Hepatocyte (in vitro differentiated cells): ENCODE results near the gene EBP. TPM values are rescaled to one million over a fixed set of nuclear protein-coding genes. Genes with fewer than 3 reads are reported as not detected.

Source experiments
- DNase-seq: peaks from one replicate; pipeline ENCODE4 v3.0.0-alpha.2; 2016; ENCODE audit warnings: low spot score
- H2AFZ ChIP-seq: fragments of 200-600 bp; sonication (generic); 2 replicates; pipeline ENCODE4 v1.6.0; 2016; ENCODE audit warnings: antibody characterized with exemption, mild to moderate bottlenecking
- H3K27ac ChIP-seq: fragments of 200-600 bp; sonication (generic); 2 replicates; pipeline ENCODE4 v1.5.1; 2016; ENCODE audit warnings: mild to moderate bottlenecking
- H3K27me3 ChIP-seq: fragments of 200-600 bp; sonication (generic); 2 replicates; pipeline ENCODE4 v1.6.1; 2016
- H3K36me3 ChIP-seq: fragments of 200-600 bp; sonication (generic); replicated peaks from 2 replicates; pipeline ENCODE4 v1.5.1; 2016; ENCODE audit warnings: low read depth; ENCODE audit not compliant: insufficient read depth
- H3K4me1 ChIP-seq: fragments of 200-600 bp; sonication (generic); 2 replicates; pipeline ENCODE4 v1.5.1; 2016; ENCODE audit warnings: mild to moderate bottlenecking, moderate library complexity; ENCODE audit not compliant: insufficient read depth
- H3K4me2 ChIP-seq: fragments of 200-600 bp; sonication (generic); 2 replicates; pipeline ENCODE4 v1.6.0; 2016
- H3K4me3 ChIP-seq: fragments of 200-600 bp; sonication (generic); 2 replicates; pipeline ENCODE4 v1.5.1; 2016; ENCODE audit warnings: mild to moderate bottlenecking
- H3K79me2 ChIP-seq: fragments of 200-600 bp; sonication (generic); 2 replicates; pipeline ENCODE4 v1.6.0; 2017; ENCODE audit warnings: mild to moderate bottlenecking
- H3K9me2 ChIP-seq: fragments of 200-600 bp; sonication (generic); replicated peaks from 2 replicates; pipeline ENCODE4 v1.6.0; 2017; ENCODE audit warnings: mild to moderate bottlenecking; ENCODE audit not compliant: insufficient read depth
- H3K9me3 ChIP-seq: fragments of 200-600 bp; sonication (generic); 2 replicates; pipeline ENCODE4 v1.5.1; 2016; ENCODE audit warnings: low read depth, mild to moderate bottlenecking
- H4K20me1 ChIP-seq: fragments of 200-600 bp; sonication (generic); 2 replicates; pipeline ENCODE4 v1.6.0; 2016; ENCODE audit warnings: mild to moderate bottlenecking; ENCODE audit not compliant: insufficient read depth, poor library complexity, severe bottlenecking
- CTCF ChIP-seq: fragments of 200-600 bp; sonication (generic); IDR thresholded peaks from 2 replicates; pipeline ENCODE4 v1.5.1; 2016; ENCODE audit warnings: antibody characterized with exemption, mild to moderate bottlenecking; ENCODE audit not compliant: poor library complexity
- EZH2 ChIP-seq: fragments of 200-600 bp; sonication (generic); IDR thresholded peaks from 2 replicates; pipeline ENCODE4 v1.6.1; 2016; ENCODE audit warnings: antibody characterized with exemption, mild to moderate bottlenecking, borderline replicate concordance
- EZH2phosphoT487 ChIP-seq: fragments of 200-600 bp; sonication (generic); IDR thresholded peaks from one replicate; pipeline ENCODE4 v1.6.1; 2018; ENCODE audit warnings: antibody characterized with exemption, mild to moderate bottlenecking, low read depth, moderate library complexity; ENCODE audit not compliant: unreplicated experiment, severe bottlenecking
- WGBS: methylation state at CpG from one replicate; pipeline ENCODE4 v1.1.6; 2016; ENCODE audit warnings: low lambda C conversion rate; ENCODE audit errors: missing lambda C conversion rate; 5-methylcytosine and 5-hydroxymethylcytosine counted together
- polyA plus RNA-seq: library from polyadenylated mRNA; unstranded; fragments of >200 nt; fragmentation: Nextera tagmentation; extraction: Ambion mirVana; gene quantifications from 2 replicates; pipeline ENCODE4 v1.2.1, GENCODE V29; 2016
- total RNA-seq: library from RNA; depleted of rRNA; stranded (reverse); fragments of >200 nt; gene quantifications from 2 replicates; pipeline ENCODE4 v1.2.3, GENCODE V29; 2014

The EBP gene
- total and polyA plus RNA-seq, 2 experiments from 2014 or later: 235 to 390 TPM

GRCh38 chrX:48538641-48539344, 17.2 kb downstream of the EBP start:
- Histone ChIP-seq H3K4me3 (no peak overlapping the region), H2AFZ (peak overlapping the region; percentile 6), H3K36me3 (no peaks in the 10 kb centered on the region), H4K20me1 (no peaks in the 10 kb centered on the region), H3K9me3 (no peaks in the 10 kb centered on the region), H3K79me2 (peaks cover 9% of the 10 kb centered on the region), H3K27ac (peak overlapping the region; percentile 84), H3K4me1 (peaks cover 5% of the 10 kb centered on the region), H3K4me2 (peak overlapping the region; percentile 56), H3K27me3 (no peaks in the 10 kb centered on the region), H3K9me2 (no peaks in the 10 kb centered on the region)
- 91% methylated on average over 23 of the region's 23 CpGs for WGBS
- DNase-seq: no peak
- no peak for TF ChIP-seq EZH2
- TF ChIP-seq CTCF: no peak
- TF ChIP-seq EZH2phosphoT487: no peak

- H3K27me3 ChIP-seq: no peaks in the 10 kb centered on the region
- 45% methylated on average over 38 of the region's 59 CpGs for WGBS
- DNase-seq: peak; percentile 97
- peak within 1 kb of the TSS; percentile 29 for H3K4me3 ChIP-seq
- H3K4me2 ChIP-seq: peak within 1 kb of the TSS; percentile 72
- no peaks in the 10 kb centered on the region for H3K9me2 ChIP-seq
- peak within 1 kb of the TSS; percentile 84 for H3K27ac ChIP-seq
- TF ChIP-seq EZH2: no peak
- TF ChIP-seq CTCF: peak; percentile 53
- no peak for TF ChIP-seq EZH2phosphoT487
- H2AFZ ChIP-seq: peak within 1 kb of the TSS; percentile 74
- H3K4me1 ChIP-seq: peaks cover 5% of the 10 kb centered on the region
- H3K9me3 ChIP-seq: no peaks in the 10 kb centered on the region
- H4K20me1 ChIP-seq: no peaks in the 10 kb centered on the region
- no peaks in the 10 kb centered on the region for H3K36me3 ChIP-seq
- peaks cover 9% of the 10 kb centered on the region for H3K79me2 ChIP-seq
Measured at GRCh38 chrX:48539345-48540027, 17.9 kb downstream of the EBP start, which contains the start of gene TBC1D25. Gene TBC1D25, plus strand, starts transcription at chrX:48539714. Its CDS starts 84 bp downstream, at chrX:48539798.

- 54% methylated on average over 10 of the region's 12 CpGs for WGBS
- H2AFZ ChIP-seq: peak overlapping the region; percentile 74
Measured at GRCh38 chrX:48540028-48540375, 18.4 kb downstream of the EBP start.

More at GRCh38 chrX:48540028-48540375, 18.4 kb downstream of the EBP start:
- H3K36me3 ChIP-seq: no peaks in the 10 kb centered on the region
- no peaks in the 10 kb centered on the region for H3K9me2 ChIP-seq
- TF ChIP-seq EZH2phosphoT487 (no peak), EZH2 (no peak), CTCF (no peak)
- H3K27me3 ChIP-seq: no peaks in the 10 kb centered on the region
- H3K4me2 ChIP-seq: peak overlapping the region; percentile 72
- peaks cover 5% of the 10 kb centered on the region for H3K4me1 ChIP-seq
- peaks cover 9% of the 10 kb centered on the region for H3K79me2 ChIP-seq
- H3K9me3 ChIP-seq: no peaks in the 10 kb centered on the region
- peak overlapping the region; percentile 29 for H3K4me3 ChIP-seq
- no peaks in the 10 kb centered on the region for H4K20me1 ChIP-seq
- peak; percentile 70 for DNase-seq
- peak overlapping the region; percentile 82 for H3K27ac ChIP-seq
